PC-9 (cell line): ENCODE results near the gene TUG1. TPM values are rescaled to one million over a fixed set of nuclear protein-coding genes. Genes with fewer than 3 reads are reported as not detected.

Experiments
- BruUV-seq: library from RNA; stranded (reverse); fragments of 400-500 nt; replicated peaks from 2 replicates; lab custom pipeline; 2021; lab: Mats Ljungman, UMichigan
- CTCF ChIA-PET: fragments of 300-600 bp; sonication (Branson Sonifier 250); formaldehyde crosslinking; loops from one replicate; lab custom pipeline; 2022; ENCODE audit warnings: antibody characterized with exemption; lab: Charles Lee
- POLR2A ChIA-PET: fragments of 300-600 bp; sonication (Branson Sonifier 250); formaldehyde crosslinking; loops from one replicate; lab custom pipeline; 2022; ENCODE audit warnings: antibody characterized with exemption; ENCODE audit not compliant: unreplicated experiment; lab: Charles Lee
- DNase-seq, 2 experiments: peaks; one replicate each; pipeline versions ENCODE4 v3.0.0 to v3.0.0-alpha.2; 2015 to 2022; ENCODE audit warnings: mixed read lengths in 1 of 2
- H2AFZ ChIP-seq: fragments of 200-600 bp; sonication (generic); 2 replicates; pipeline ENCODE4 v1.8.1; 2017; ENCODE audit warnings: antibody characterized with exemption
- H3F3A ChIP-seq: fragments of 200-600 bp; sonication (generic); 2 replicates; pipeline ENCODE4 v1.8.1; 2017; ENCODE audit warnings: antibody characterized with exemption, mild to moderate bottlenecking, low read depth; ENCODE audit not compliant: insufficient read depth
- H3K27ac ChIP-seq: fragments of 200-600 bp; sonication (generic); 2 replicates; pipeline ENCODE4 v1.6.1; 2016; ENCODE audit warnings: mixed run types
- H3K27me3 ChIP-seq: fragments of 200-600 bp; sonication (generic); 2 replicates; pipeline ENCODE4 v1.6.1; 2016; ENCODE audit warnings: low read depth, mixed run types; ENCODE audit not compliant: insufficient read depth
- H3K36me3 ChIP-seq: fragments of 200-600 bp; sonication (generic); 2 replicates; pipeline ENCODE4 v1.6.1; 2016; ENCODE audit warnings: low read depth, mixed run types
- H3K4me1 ChIP-seq: fragments of 200-600 bp; sonication (generic); replicated peaks from 2 replicates; pipeline ENCODE4 v1.6.1; 2016; ENCODE audit warnings: mixed run types; ENCODE audit not compliant: insufficient read depth
- H3K4me2 ChIP-seq: fragments of 200-600 bp; sonication (generic); 2 replicates; pipeline ENCODE4 v1.6.1; 2017; ENCODE audit warnings: mixed run types
- H3K4me3 ChIP-seq: fragments of 200-600 bp; sonication (generic); 2 replicates; pipeline ENCODE4 v1.6.1; 2016; ENCODE audit warnings: mixed run types
- H3K79me2 ChIP-seq: fragments of 200-600 bp; sonication (generic); 2 replicates; pipeline ENCODE4 v1.6.1; 2017; ENCODE audit warnings: low read depth, mixed run types
- H3K9me2 ChIP-seq: fragments of 200-600 bp; sonication (generic); 2 replicates; pipeline ENCODE4 v1.8.1; 2017; ENCODE audit warnings: mild to moderate bottlenecking; ENCODE audit not compliant: insufficient read depth
- H3K9me3 ChIP-seq: fragments of 200-600 bp; sonication (generic); 2 replicates; pipeline ENCODE4 v1.8.1; 2016; ENCODE audit warnings: low read depth; ENCODE audit not compliant: insufficient read depth
- H4K20me1 ChIP-seq: fragments of 200-600 bp; sonication (generic); 2 replicates; pipeline ENCODE4 v1.8.1; 2017; ENCODE audit not compliant: insufficient read depth
- CTCF ChIP-seq: fragments of 200-600 bp; sonication (generic); conservative IDR thresholded peaks from 2 replicates; pipeline ENCODE4 v1.6.1; 2017; ENCODE audit warnings: mixed run types, antibody characterized with exemption, mild to moderate bottlenecking, moderate library complexity
- EZH2 ChIP-seq: fragments of 200-600 bp; sonication (generic); IDR thresholded peaks from 2 replicates; pipeline ENCODE4 v1.8.0; 2017; ENCODE audit warnings: antibody characterized with exemption, low read depth
- intact Hi-C: fragments of 100-400 bp; cut with micrococcal nuclease; formaldehyde crosslinking; loops from one replicate; pipeline ENCODE4 v1.10.0; 2022; ENCODE audit not compliant: unreplicated experiment
- total RNA-seq: library from RNA; stranded (reverse); gene quantifications from 2 replicates; pipeline ENCODE4 v1.2.3, GENCODE V29; 2021

TUG1 gene
- total RNA-seq, 1 experiment from 2014 or later: 105 TPM

DNA sequence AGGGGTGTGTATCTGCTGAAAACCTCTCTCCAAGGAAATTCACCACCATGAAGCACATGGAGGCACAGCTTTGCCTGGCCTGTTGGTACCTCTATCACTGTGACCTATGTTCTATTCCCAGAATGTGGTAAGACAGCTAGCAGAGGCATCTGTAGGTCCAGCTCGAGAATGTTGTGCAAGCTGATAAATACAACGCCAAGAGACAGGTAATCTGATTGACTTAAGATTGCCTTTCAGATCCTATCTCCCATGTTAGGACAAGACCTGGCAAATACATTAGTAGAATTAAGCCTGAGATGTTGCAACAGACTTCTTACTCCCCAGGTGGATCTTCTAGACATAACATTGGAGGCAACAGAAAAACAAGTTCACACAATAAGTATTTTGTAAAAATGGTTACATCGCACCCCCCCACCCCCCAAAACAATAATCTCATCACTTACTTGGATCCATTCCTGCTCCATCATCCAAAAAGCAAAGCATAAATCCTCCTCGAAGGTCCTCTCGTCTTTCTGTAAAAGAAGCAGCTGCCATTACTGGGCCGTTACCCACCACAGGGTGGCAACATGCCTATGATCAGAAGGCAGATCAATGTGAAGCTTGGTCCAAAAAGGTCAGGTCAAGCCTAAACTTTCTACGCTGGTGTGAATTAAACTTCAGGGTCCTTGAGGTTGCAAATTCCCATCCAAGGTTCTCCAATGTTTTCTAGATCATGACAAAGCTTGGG, 19.0 kb upstream of the TUG1 start:
- Histone ChIP-seq H3K9me3 (no peaks in the 10 kb centered on the region), H3K4me1 (no peaks in the 10 kb centered on the region), H4K20me1 (peaks cover 6% of the 10 kb centered on the region; the same call in 1 of the 2 replicates), H3K27me3 (no peaks in the 10 kb centered on the region), H3K79me2 (no peaks in the 10 kb centered on the region), H3K36me3 (peaks cover 34% of the 10 kb centered on the region), H3K9me2 (no peaks in the 10 kb centered on the region), H3K4me3 (no peak overlapping the region), H2AFZ (no peak overlapping the region), H3K4me2 (no peak overlapping the region), H3F3A (peaks cover 2% of the 10 kb centered on the region; the same call in 1 of the 2 replicates), H3K27ac (no peak overlapping the region)
- DNase-seq: no peak
- CTCF ChIA-PET: interaction anchor here (0.7 kb wide), 1 partner anchor 269 kb away, joined by 6 read pairs; no protein-coding TSS in a partner anchor
- POLR2A ChIA-PET: no interaction called here
- intact Hi-C loops: loop anchor here (5.0 kb wide), 2 partner anchors 132 to 282 kb away; partner anchors contain the start of gene SMTN
- BruUV-seq: no TSS peak
- TF ChIP-seq CTCF: no peak
- no peak for TF ChIP-seq EZH2

DNA sequence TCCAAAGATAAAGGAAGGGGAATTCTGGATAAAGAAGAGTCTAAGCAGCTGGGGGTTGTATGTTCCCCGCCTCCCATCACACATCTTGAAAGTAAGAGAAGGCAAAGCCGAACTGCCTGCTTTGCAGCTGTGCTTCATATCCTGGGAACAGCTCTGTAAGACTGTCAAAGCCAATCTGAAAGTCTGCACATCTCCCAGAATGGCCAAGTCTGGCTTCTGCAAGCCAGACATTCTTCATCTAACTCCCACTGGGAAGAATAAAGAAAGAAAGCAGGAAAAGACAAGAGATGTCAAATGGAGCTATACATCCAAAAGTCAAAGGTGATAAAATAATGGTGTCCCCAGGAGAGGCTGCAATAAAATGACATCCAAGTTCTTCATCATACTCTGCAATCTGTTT, 15.9 kb upstream of the TUG1 start:
- no peaks in the 10 kb centered on the region for H3K79me2 ChIP-seq
- H3K9me2 ChIP-seq: no peaks in the 10 kb centered on the region
- no TSS peak for BruUV-seq
- H4K20me1 ChIP-seq: peaks cover 9% of the 10 kb centered on the region; the same call in 1 of the 2 replicates
- H3F3A ChIP-seq: peaks cover 2% of the 10 kb centered on the region; the same call in 1 of the 2 replicates
- ChIA-PET POLR2A (no interaction called here), CTCF (interaction anchor here (1.0 kb wide), 1 partner anchor 10 kb away, joined by 4 read pairs; no protein-coding TSS in a partner anchor)
- no peak overlapping the region for H3K4me3 ChIP-seq
- no peak overlapping the region for H3K27ac ChIP-seq
- no peaks in the 10 kb centered on the region for H3K4me1 ChIP-seq
- no peak overlapping the region for H3K4me2 ChIP-seq
- no peaks in the 10 kb centered on the region for H3K9me3 ChIP-seq
- no peak for DNase-seq
- no peak overlapping the region for H2AFZ ChIP-seq
- peaks cover 32% of the 10 kb centered on the region for H3K36me3 ChIP-seq
- intact Hi-C loops: no loop called here
- no peak for TF ChIP-seq CTCF
- TF ChIP-seq EZH2: no peak
- no peaks in the 10 kb centered on the region for H3K27me3 ChIP-seq

- no peak overlapping the region for H3K4me2 ChIP-seq
- H2AFZ ChIP-seq: no peak overlapping the region
- ChIA-PET POLR2A (interaction anchor here (0.6 kb wide), 1 partner anchor 130 kb away, joined by 3 read pairs; no protein-coding TSS in a partner anchor), CTCF (no interaction called here)
- H3K9me3 ChIP-seq: no peaks in the 10 kb centered on the region
- intact Hi-C loops: no loop called here
- H3K36me3 ChIP-seq: peaks cover 28% of the 10 kb centered on the region
- peaks cover 2% of the 10 kb centered on the region; the same call in 1 of the 2 replicates for H3F3A ChIP-seq
- no TSS peak for BruUV-seq
- no peak for TF ChIP-seq CTCF
- no peak for TF ChIP-seq EZH2
- no peaks in the 10 kb centered on the region for H3K79me2 ChIP-seq
- peaks cover 9% of the 10 kb centered on the region; the same call in 1 of the 2 replicates for H4K20me1 ChIP-seq
- H3K4me1 ChIP-seq: no peaks in the 10 kb centered on the region
- no peak overlapping the region for H3K27ac ChIP-seq
- no peaks in the 10 kb centered on the region for H3K27me3 ChIP-seq
- no peak for DNase-seq
- H3K9me2 ChIP-seq: no peaks in the 10 kb centered on the region
- H3K4me3 ChIP-seq: no peak overlapping the region
Observed at GRCh38 chr22:30955153-30955552, 13.9 kb upstream of the TUG1 start.
